HG02938 (cell line): ENCODE results near the gene HLA-DPA1.
A peak's percentile ranks its signal among the peaks of the same experiment; 100 is the strongest.
"Not testable (repeated sequence)": the region's sequence is repeated elsewhere in the genome, so short reads cannot be mapped to it uniquely, and the experiment has no call there.

Source experiments
- ATAC-seq: cut with Tn5 transposase; IDR thresholded peaks from one replicate; pipeline ENCODE4 v1.9.1; 2021; ENCODE audit warnings: mild to moderate bottlenecking, moderate library complexity; ENCODE audit not compliant: unreplicated experiment

HLA-DPA1 gene

DNA sequence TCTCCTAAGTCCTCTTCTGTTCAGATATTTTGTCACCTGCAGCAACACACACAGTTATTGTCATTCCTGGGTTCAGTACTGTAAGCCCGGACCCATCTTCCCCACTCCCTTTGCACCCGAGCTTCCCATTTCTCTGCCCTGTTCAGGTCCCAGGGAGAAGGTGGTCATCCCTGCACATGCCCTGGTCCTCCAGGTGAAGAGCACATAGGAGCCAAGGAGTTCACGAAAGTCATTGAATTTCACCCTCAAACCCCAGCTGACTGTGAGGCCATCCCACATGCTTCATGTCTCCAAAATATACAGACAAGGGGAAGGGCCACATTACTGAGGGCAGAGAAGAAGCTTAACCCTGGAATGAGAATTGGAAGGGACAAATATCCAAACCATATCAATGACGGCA is 8.1 kb downstream of the HLA-DPA1 start:
- ATAC-seq: no peak

DNA sequence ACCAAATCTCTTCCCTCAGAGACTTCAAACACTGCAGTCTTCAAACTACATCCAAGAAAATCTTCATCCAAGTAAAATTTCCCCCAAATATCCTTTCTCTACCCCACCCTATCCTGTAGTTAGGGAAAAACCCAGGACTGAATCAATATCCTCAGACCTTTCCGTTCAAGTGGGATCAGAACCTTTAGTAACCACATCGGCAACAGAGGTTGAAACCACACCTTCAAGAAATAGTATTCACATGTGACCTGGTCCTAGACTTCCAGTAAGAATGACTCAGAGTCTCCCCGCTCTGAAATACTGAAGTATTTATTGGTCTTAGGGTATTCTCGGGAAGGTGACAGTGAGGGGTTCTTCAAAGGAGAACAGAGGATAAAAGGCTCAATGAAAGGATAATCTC is 8.7 kb downstream of the HLA-DPA1 start:
- no peak for ATAC-seq

DNA sequence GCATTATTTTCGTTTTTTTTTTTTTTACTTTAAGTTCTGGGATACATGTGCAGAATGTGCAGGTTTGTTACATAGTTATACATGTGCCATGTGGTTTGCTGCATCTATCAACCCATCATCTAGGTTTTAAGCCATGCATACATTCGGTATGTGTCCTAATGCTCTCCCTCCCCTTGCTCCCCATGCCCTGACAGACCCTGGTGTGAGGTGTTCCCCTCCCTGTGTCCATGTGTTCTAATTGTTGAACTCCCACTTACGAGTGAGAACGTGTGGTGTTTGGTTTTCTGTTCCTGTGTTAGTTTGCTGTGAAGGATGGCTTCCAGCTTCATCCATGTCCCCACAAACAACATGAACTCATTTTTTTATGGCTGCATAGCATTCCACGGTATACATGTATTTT is 10.0 kb downstream of the HLA-DPA1 start:
- ATAC-seq: not testable (repeated sequence)

DNA sequence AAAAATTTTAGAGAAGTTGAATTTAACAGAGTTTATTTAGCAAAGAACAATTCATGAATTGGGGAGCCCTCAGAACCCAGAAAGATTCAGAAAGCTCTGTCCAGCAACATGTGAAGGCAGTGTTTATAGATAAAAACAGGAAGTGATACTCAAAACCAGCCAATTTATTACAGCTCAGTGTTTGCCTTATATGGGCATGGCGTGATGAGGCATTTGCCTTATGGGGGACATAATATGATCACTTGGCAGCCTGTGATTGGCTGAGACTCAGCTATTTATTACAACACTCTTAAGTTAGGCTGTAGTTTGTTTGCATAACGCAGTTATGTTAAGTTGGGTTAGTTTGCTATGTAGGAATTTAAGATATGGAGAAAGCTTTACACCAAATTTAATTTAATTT is 11.5 kb downstream of the HLA-DPA1 start:
- ATAC-seq: peak; percentile 44

DNA sequence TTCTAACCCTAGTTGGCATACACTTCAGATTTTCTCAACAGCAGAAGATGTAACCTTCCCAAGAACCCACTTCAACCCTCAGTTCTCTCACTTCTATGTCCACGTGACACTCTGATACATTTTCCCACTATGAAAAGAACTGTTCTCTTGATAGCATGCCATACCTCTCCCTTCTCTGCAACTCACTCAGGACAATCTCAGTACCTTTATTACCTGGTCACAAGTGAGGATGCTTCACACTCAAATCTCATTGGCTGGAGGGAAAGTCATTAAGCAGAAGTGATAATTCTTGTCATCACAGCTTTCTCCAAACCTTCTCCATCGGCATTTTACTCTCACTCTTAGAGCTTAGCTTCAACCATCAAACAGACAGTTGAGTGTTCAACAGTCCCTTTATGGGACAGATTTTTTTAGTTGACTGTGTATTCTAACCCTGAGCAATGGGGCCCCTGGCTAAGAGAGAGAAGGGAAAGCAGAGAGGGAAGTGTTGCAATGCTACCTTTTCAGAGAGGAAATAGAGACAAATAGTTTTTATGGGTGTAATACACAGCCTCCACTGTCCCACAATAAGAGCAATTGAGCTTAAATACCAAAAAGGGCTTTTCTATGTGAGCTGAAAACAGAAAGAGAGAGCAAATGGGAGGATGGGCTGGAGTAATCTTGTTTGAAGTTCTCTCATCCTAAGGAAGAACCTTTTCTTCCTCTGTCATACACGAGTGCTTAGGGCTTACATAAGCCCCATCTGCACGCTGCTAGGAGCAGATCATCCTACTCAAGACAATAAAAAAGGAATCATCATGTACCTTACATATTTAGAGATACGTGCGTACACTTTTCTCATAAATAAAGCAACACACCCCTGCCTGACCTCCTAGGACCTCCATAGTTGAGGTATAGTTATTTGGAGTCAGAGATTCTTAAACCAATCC is 16.0 kb downstream of the HLA-DPA1 start:
- ATAC-seq: no peak

DNA sequence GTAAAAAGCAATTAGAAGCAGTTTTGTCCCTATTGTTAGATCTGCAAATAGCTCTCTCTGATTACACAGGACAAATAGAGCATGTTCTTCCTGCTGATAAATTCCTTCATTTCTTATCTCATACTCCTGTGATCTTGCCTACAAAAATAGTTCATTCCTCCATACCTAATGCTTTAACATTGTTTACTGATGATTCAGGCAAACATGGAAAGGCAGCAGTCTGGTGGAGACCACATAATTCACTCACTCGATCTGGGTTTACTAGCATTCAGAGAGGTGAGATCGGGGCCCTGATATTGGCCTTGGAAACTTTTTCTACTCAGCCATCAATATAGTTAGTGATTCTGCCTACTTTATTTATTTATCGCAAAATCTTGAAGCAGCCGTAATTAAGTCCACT is 20.2 kb downstream of the HLA-DPA1 start:
- ATAC-seq: no peak

DNA sequence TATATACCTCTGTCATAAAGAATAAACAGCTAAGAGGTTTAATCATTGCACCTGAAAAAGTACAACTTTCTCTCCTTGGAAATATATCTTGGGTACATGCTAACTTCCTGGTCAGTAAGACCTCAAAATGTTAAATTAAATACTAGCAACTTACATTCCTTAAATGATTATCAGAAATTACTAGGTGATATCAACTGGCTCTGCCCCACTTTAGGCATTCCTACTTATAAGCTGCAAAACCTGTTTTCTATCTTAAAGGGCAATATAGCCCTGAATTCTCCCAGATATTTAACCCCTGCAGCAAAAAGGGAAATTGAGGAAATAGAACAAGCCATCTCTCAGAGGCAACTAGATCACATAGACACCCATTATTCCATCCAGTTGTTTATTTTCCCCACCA is 20.8 kb downstream of the HLA-DPA1 start:
- ATAC-seq: no peak

DNA sequence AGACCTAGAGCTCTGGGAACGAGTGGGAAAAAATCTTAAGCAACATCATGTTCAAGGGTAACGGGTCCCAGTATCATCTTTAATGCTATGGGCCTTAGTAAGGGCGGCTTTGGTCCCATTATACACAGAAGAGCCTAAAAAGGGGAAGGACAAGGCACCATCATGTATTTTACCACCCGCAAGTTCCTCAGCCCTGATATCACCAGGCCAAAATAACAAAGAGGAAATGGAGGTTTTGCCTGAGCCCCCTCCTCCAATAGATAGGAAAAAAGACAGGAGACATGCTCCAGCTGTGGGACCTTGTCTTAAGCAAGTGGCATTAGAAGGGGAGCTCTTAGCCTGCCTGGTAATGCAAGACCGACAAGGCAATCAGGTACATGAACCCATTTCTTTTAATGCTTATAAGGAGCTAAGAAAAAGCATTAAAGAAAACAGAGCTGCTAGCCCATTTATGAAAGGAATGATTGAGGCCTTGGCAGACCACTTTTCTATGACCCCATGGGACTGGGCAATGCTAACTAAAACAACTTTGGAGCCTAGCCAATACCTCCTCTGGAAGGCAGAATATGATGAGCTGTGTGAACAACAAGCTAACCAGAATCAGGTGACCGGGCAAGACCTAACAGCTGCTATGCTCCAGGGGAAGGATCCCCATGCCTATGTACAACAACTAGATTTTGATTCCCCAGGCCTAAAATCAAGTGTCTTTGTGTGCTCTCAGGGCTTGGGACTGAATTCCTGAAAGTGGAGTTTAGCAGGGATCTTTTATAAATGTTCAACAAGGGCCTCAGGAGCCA is 23.2 kb downstream of the HLA-DPA1 start:
- no peak for ATAC-seq

DNA sequence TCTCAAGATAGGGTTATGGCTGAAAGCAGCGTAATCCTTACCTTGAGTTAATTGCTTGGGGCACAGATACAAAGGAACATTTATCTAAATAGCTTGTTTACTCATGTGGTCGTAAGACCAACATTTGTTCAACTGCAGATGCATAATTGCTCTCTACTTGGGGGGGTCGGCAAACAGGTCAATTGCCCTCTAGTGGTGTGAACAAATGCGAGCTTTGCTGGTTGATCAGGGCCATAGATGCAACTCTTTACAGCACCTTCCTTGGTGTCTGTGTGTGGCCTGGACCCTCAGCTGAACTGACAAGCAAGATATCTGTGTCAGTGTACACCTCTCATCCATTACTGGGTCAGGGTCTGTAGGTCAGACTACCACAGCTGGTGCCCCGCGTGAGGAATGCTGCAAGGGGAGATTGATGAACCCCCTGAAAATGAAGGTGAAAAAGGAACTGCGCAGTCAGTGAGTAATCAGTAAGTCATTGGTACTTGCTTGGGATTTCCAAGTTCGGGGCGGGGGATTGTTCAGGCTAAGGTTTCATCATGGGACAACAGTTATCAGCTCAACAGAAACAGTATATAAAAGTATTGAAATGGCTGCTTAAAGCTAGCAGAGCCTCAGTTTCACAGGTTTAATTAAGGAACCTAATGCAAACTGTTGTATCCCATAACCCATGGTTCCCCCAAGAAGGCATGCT is 24.0 kb downstream of the HLA-DPA1 start:
- ATAC-seq: no peak

DNA sequence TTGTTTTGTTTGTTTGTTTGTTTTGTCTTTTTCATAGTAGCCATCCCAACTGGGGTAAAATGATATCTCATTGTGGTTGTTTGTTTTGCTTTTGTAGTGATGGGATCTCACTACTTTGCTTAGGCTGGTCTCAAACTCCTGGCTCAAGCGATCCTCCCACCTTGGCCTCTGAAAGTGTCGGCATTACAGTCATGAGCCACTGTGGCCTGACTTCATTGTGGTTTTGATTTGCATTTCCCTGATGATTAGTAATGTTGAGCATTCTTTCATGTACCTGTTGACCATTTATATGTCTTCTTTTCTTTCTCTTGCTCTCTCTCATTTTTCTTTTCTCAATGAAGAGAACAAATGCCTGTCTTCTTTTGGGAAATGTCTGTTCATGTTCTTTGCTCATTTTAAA is 33.3 kb downstream of the HLA-DPA1 start:
- ATAC-seq: no peak

DNA sequence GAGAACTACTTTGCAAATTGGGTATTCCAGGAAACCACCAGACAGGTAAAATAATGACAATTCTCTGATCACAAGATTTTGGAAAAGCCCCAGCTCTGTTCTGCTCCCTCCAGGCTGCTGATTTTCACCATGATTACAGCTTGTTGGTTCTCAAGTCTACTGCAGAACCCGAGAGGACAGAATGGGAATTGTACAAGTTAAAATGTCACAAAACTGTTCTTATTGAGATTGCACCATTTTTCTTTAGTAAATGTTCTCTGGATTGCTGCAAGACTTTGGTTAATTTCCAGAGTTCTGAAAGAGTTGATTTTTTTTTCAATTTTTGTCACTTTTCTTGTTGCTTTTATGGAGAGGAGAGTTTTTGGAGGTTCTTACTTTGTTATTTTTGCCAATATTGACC is 36.9 kb downstream of the HLA-DPA1 start:
- no peak for ATAC-seq

DNA sequence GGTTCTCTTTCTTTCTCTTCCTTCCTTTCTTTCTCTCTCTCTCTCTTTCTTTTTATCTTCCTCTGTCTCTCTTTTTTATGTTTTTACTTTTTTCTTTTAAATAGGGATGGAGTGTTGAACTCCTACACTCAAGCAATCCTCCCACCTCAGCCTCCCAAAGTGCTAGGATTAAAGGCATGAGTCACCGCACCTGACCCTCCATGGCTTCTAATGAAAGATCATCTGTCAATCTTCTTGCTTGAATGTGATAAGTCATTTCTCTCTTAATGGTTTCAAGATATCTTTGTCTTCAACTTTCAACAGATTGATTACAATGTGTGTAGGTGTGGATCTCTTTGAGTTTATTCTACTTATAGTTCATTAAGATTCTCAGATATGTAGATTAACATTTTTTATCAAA is 38.9 kb downstream of the HLA-DPA1 start:
- ATAC-seq: no peak

DNA sequence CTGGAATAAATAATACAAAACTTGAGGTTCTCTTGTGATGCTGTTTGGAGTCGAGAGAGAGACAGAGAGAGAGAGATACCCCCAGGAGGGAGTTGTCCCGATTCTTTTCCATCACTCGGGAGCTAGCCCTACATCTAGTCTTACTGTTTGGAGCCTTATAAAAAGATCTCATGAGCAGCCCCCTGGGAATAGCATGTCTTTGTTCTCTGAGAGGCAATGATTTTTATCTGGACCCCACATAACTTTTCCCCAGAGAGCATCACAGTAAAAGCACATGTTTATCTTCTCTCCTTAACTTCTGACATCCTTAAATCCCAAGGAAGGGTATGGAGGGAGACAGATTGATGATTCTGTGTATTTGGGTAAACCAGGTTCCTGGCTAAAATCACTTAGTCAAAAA is 43.2 kb downstream of the HLA-DPA1 start:
- ATAC-seq: no peak

DNA sequence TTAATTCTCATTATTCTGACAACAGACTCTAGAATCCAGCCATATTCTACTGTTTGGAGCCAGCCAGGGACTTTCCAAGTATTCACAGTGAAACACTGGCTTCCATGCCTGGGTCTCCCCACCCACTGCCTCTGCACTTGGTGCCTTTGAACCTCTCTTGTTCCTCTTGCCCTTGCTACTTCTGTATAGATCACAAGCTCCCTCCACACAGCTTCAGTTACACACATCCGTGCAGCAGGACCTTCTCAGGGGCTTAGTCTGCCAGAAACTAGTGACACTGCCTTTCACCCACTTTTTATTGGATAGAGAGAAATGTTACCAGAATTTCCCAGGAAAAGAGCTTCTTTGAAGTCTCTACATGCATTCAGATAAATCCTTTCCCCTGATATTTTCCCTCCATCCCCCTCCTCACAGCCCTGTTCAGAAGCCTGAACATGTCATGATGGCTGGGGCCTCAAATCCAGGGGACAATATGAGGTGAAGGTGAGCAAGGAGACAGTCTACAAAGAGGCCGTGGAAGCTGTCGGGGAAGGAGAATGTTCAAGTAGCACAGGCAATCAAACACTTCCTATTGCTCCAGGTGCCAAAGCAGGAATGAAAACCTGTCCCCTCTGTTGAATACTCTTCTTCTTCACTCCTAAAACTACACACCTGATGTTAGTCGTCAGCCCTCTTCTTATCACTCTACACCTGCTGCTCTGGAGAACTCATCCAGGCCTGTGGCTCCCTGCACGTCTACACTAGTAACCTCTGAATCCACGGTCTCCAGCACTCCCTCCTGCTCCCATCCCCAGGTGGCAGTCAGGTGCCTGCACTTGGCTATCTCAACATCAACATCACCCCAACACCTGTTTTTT is 43.9 kb downstream of the HLA-DPA1 start:
- ATAC-seq: peak; percentile 75

DNA sequence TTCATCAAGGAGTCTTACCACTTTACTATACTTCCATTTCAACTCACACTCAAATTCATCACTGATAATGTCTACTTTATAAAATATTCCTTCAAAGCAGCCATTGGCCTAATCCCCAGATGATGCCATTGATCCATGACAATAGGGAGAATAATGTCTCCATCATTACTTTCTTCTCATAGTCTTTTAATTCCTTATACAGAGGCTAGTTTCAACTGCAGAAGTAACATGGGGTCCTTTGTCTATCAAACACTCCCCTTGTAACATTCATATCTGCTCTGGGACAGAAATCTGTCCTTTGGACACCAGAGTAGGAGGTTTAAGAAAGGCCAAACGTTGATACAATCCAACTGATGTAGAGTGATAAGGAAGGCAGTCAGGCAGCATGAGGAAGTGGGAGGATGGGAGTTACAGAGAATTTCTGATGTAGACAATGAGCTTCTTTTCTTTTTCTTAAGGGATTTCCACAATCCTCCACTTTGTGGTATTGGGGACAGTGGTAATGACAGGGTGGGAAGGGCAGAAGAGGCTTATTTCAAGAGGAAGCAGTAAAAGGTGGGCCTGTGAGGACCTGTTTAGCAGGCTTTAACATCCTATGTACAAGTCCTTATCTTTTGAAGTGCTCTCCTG is 45.1 kb downstream of the HLA-DPA1 start:
- no peak for ATAC-seq

DNA sequence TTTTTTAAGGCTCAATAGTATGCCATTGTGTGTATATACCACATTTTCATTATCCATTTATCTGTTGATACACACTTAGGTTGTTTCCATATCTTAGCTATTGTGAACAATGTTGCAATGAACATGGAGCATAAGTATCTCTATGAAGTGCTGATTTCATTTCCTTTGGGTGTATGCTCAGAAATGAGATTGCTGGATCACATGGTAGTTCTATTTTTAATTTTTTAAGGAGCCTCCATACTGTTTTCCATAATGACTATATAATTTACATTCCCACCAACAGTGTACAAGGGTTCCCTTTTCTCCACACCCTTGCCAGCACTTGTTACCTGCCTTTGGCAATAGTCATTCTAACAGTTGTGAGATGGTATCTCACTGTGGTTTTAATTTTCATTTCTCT is 48.9 kb downstream of the HLA-DPA1 start:
- ATAC-seq: no peak

DNA sequence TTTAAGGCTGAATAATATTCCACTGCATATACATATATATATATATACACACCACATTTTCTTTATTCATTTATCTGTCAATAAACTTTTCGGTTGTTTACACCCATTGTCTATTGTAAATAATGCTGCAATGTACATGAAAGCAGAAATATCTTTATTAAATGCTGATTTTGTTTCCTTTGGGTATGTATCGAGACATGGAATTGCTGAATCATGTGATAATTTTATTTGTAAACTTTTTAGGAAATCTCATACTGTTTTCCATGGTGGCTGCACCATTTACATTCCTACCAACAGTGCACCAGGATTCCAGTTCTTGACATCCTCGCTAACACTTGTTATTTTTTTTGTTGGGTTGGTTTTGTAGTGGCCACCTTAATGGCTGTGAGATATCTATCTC is 49.9 kb downstream of the HLA-DPA1 start:
- no peak for ATAC-seq

DNA sequence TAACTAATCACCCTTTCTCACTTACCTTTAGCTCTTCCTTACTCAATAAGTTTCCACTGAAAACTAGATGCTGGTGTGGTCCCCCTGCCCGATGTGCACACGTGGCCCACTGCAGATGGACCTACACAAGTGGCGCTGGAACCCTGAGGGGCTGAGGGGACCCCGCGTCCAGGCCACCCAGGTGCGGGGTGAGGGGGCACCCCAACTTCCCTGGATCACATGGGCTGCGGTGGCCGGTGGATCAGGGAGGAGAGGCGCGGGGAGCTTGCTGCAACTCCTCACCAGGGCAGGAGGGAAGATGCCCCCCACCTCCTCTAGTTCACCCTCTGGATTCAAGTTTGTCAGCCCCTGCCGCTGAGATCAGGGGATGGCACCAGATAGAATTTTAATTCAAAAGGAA is 51.5 kb downstream of the HLA-DPA1 start:
- ATAC-seq: no peak

DNA sequence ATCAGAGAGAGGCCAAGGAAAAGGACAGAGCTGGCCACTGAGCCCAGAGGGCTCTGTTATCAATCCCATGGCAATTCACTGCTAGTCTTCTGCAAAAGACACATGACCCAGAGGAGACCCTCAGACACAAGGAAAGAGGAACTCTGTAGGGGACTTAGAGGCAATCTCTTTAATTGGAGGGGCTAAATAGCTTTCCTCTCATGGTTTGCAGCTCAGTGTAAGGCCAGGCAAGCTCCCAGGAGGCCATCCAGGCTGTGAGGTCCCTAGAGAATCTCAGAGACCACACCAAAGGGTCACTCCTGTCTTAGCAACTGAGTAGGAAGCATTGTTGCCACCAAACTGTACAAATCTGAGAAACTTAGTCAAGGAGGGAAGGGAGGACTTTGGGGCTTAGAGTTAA is 54.1 kb downstream of the HLA-DPA1 start:
- peak; percentile 5 for ATAC-seq

DNA sequence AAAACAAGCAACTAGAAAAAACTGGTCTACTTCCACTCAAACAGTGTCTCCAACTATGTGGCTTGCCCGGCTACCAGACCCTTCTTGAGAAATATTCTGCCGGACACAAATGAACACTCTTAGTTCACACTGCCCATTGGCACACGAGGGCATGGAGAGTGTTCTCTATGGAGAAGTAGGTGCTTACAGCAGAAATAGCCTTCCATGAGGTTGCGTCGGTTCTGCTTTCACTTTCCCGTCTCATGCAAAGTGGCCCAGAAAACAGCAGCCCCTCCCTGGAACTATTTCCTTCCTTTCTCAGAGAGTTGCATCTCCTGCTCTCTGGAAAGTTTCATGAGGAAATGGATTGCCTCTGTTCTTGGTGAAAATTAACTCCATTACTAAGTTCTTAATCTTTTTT is 54.5 kb downstream of the HLA-DPA1 start:
- ATAC-seq: peak; percentile 74
